Fibroblast of pulmonary artery (primary cell): ENCODE measurements around the gene DLAT.

Source experiments
- DNase-seq: peaks from one replicate; pipeline ENCODE4 v3.0.0-alpha.2; 2010; ENCODE audit warnings: low read depth
- H3K4me3 ChIP-seq: replicated peaks from 2 replicates; pipeline ENCODE4 v1.5.1; 2011; ENCODE audit warnings: low read depth, mild to moderate bottlenecking, control low read depth, low read length, moderate library complexity
- CTCF ChIP-seq: IDR thresholded peaks from 2 replicates; pipeline ENCODE4 v1.5.1; 2011; ENCODE audit warnings: mild to moderate bottlenecking, control low read depth, low read length, inconsistent platforms; ENCODE audit errors: missing control alignments

Gene DLAT

GRCh38 chr11:112100462-112100861 lies 75.3 kb downstream of the DLAT start:
- TF ChIP-seq CTCF = no peak
- no peak for DNase-seq
- no peak overlapping the region for H3K4me3 ChIP-seq

- H3K4me3 ChIP-seq = no peak overlapping the region
- DNase-seq = no peak
- no peak for TF ChIP-seq CTCF
These were observed 78.2 kb downstream of the DLAT start for GRCh38 chr11:112103446-112103845.

- no peak for DNase-seq
These were observed 80.9 kb downstream of the DLAT start for GRCh38 chr11:112106070-112106469.

More at GRCh38 chr11:112106070-112106469, 80.9 kb downstream of the DLAT start:
- H3K4me3 ChIP-seq = no peak overlapping the region
- no peak for TF ChIP-seq CTCF
